K562 (cell line): ENCODE measurements around the gene TRUB2. TPM values are rescaled to one million over a fixed set of nuclear protein-coding genes. Genes with fewer than 3 reads are reported as not detected.

ENCODE experiments used
- CCAR2 ChIP-seq: fragments of 200-400 bp; formaldehyde crosslinking; IDR thresholded peaks from 2 replicates; pipeline ENCODE4 v1.6.1; 2017; ENCODE audit warnings: mild to moderate bottlenecking, low read depth, low read length
- CCNT2 ChIP-seq: IDR thresholded peaks from 2 replicates; pipeline ENCODE4 v1.6.1; 2011; ENCODE audit warnings: borderline replicate concordance, low read depth, mild to moderate bottlenecking, moderate library complexity, mixed read lengths, low read length; ENCODE audit not compliant: insufficient read length; ENCODE audit errors: extremely low read depth
- CXXC5 ChIP-seq: fragments of 250-450 bp; sonication (Bioruptor Pico); IDR thresholded peaks from 2 replicates; pipeline ENCODE4 v1.8.0; 2022; ENCODE audit warnings: inconsistent platforms, mild to moderate bottlenecking, moderate library complexity
- ERF ChIP-seq: fragments of 450-650 bp; formaldehyde crosslinking; IDR thresholded peaks from 2 replicates; pipeline ENCODE4 v1.4.0; 2020; ENCODE audit warnings: mild to moderate bottlenecking, mixed read lengths
- HES1 ChIP-seq: fragments of 450-650 bp; IDR thresholded peaks from 2 replicates; pipeline ENCODE4 v1.6.1; 2016; ENCODE audit warnings: low read depth, mild to moderate bottlenecking, moderate library complexity
- RHOXF2B ChIP-seq: fragments of 250-450 bp; sonication (Bioruptor Pico); conservative IDR thresholded peaks from 2 replicates; pipeline ENCODE4 v1.5.1; 2021
- RREB1 ChIP-seq: fragments of 250-450 bp; sonication (Bioruptor Pico); IDR thresholded peaks from 2 replicates; pipeline ENCODE4 v1.4.0; 2020
- TEAD1 ChIP-seq, 2 experiments: fragments of 450-650 bp in 1 of 2; sonication (generic) in 1 of 2; formaldehyde crosslinking; IDR thresholded peaks; 2 replicates each; pipeline versions ENCODE4 v1.4.0 to v1.8.0; 2020 to 2022; ENCODE audit warnings: mild to moderate bottlenecking in 2 of 2, missing genetic modification reagents in 1 of 2
- ZBTB9 ChIP-seq: fragments of 450-650 bp; formaldehyde crosslinking; IDR thresholded peaks from 2 replicates; pipeline ENCODE4 v1.4.0; 2020; ENCODE audit warnings: mild to moderate bottlenecking, moderate library complexity
- ZNF217 ChIP-seq: sonication (generic); formaldehyde crosslinking; IDR thresholded peaks from 2 replicates; pipeline ENCODE4 v1.8.0; 2022; ENCODE audit warnings: mild to moderate bottlenecking, missing genetic modification reagents
- ZNF347 ChIP-seq: fragments of 450-650 bp; formaldehyde crosslinking; IDR thresholded peaks from 2 replicates; pipeline ENCODE4 v1.4.0; 2020; ENCODE audit warnings: low read depth, mild to moderate bottlenecking, moderate library complexity
- ZNF583 ChIP-seq: fragments of 250-450 bp; sonication (Bioruptor Pico); IDR thresholded peaks from 2 replicates; pipeline ENCODE4 v1.4.0; 2020
- ZNF699 ChIP-seq: fragments of 250-450 bp; sonication (Bioruptor Pico); IDR thresholded peaks from 2 replicates; pipeline ENCODE4 v1.8.0; 2021; ENCODE audit warnings: mild to moderate bottlenecking, moderate library complexity; ENCODE audit not compliant: insufficient replicate concordance
- polyA plus RNA-seq, 8 experiments: library from polyadenylated mRNA; depleted of rRNA in 4 of 8; stranded (reverse) in 5 of 8; unstranded in 3 of 8; fragments of >200 nt; fragmentation: Nextera tagmentation in 2 of 8; fragmentation: Illumina TruSeq in 1 of 8; extraction: Ambion mirVana in 2 of 8; extraction: Trizol in 1 of 8; gene quantifications; 2 replicates each; pipeline versions ENCODE4 v1.2.1 to v1.2.3, GENCODE V29; 2011 to 2014; ENCODE audit warnings: inconsistent platforms in 1 of 8, missing spikeins in 1 of 8
- total RNA-seq, 7 experiments: library from RNA; depleted of rRNA in 6 of 7; stranded (reverse); fragments of >200 nt in 6 of 7; fragmentation: Illumina TruSeq in 2 of 7; extraction: Trizol in 2 of 7; gene quantifications; 2 replicates each; pipeline versions ENCODE4 v1.2.1 to v1.2.3, GENCODE V29; 2011 to 2021; ENCODE audit warnings: low replicate concordance in 1 of 7

Gene TRUB2
- total and polyA plus RNA-seq, 9 of the 15 experiments (the other 6 are each of a cell fraction or from before 2014, with no cell fraction given): 9.3 to 110 (median 63.0) TPM

- TF ChIP-seq TEAD1 (CRISPR knock-in tag; IDR thresholded peaks at IDR 0.05): peak in 1 of 2 experiments; percentile 77; a peak in 2 of 4 replicates
- TF ChIP-seq RREB1: 0 out of 2 replicates have a peak, but pooled peaks have one; percentile 58
- peak; percentile 64 for TF ChIP-seq RHOXF2B (CRISPR knock-in tag)
- no peak for TF ChIP-seq ZNF347 (CRISPR knock-in tag)
- TF ChIP-seq CCNT2: no peak
- peak; percentile 70; the same call in 1 of the 2 replicates for TF ChIP-seq ERF (CRISPR knock-in tag)
- no peak for TF ChIP-seq HES1
- no peak for TF ChIP-seq CCAR2
- TF ChIP-seq ZBTB9 (CRISPR knock-in tag): peak; percentile 55; the same call in 1 of the 2 replicates
- no peak for TF ChIP-seq ZNF699 (CRISPR knock-in tag)
- TF ChIP-seq CXXC5 (CRISPR knock-in tag): peak; percentile 4; the same call in 1 of the 2 replicates
- TF ChIP-seq ZNF583 (CRISPR knock-in tag): 0 out of 2 replicates have a peak, but pooled peaks have one; percentile 28
- TF ChIP-seq ZNF217: no peak
Measured at GRCh38 chr9:128275198-128276007, 46.8 kb downstream of the TRUB2 start, which contains the start of gene GOLGA2 (continued).
